Fibroblast of upper back skin (primary cell): ENCODE results near the gene DPYSL3.

Experiments used
- DNase-seq: peaks from one replicate; pipeline ENCODE4 v3.0.0-alpha.2; 2013

The DPYSL3 gene

DNA sequence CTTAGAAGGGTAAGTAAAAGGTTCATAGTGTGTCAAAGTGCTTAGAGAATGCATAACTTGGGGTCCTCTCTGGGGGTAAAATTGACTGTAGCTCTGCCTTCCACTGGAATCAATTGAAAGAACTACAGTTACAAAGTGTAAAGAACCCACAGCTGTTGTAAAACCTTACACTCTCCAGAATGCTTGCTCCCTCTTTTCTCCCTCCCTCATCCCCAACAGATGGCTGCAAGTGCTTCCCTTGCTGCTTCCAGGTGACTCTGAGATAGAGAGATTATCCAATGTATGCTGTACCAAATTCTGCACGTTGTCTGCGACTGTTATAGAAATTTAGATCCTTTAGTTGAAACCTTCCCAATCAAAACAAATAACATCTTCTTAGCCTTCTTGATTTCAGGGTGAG lies 149.1 kb downstream of the DPYSL3 start:
- no peak for DNase-seq

GRCh38 chr5:147359581-147359980 lies 150.3 kb downstream of the DPYSL3 start:
- no peak for DNase-seq

DNA sequence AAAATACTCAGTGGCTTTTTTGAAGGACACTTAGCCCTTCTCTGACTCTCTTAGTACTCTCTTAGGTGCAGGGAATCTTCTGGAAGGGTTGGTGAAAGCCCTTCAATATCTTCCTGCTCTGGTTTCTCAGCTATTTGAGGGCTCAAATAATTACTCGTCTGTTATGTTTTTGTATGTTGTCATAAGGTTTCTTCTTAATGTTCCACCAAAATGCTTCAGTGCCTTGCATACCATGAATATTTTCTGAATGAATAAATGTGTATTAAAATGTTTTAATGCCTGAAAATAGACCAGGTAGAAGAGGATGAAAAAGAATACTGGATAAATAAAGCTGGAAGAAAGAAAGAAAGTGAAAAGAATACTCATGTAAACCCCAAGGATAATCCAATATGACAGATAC lies 150.8 kb downstream of the DPYSL3 start:
- peak; percentile 7 for DNase-seq

- no peak for DNase-seq
These were observed 160.6 kb downstream of the DPYSL3 start for GRCh38 chr5:147349241-147349640.

GRCh38 chr5:147348451-147348850 lies 161.4 kb downstream of the DPYSL3 start:
- DNase-seq: no peak

DNA sequence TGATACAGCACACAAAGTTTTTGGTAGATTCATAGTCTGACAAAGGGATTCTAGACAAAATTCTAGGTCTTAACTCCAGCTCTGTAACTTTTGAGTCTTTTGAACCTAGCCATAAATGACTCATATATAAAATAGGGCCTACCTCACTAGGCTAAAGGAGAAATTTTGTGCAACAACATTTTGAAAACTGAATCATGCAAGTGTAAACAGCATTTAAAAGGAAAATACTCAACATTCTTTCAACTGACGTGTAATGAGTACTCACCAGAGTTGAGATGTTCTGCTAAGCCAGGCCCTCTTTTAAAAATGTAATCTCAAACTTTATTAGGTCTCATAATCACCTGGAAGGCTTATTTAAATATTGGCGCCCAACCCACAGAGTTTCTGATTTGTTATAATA lies 161.8 kb downstream of the DPYSL3 start:
- DNase-seq: peak; percentile 3

DNA sequence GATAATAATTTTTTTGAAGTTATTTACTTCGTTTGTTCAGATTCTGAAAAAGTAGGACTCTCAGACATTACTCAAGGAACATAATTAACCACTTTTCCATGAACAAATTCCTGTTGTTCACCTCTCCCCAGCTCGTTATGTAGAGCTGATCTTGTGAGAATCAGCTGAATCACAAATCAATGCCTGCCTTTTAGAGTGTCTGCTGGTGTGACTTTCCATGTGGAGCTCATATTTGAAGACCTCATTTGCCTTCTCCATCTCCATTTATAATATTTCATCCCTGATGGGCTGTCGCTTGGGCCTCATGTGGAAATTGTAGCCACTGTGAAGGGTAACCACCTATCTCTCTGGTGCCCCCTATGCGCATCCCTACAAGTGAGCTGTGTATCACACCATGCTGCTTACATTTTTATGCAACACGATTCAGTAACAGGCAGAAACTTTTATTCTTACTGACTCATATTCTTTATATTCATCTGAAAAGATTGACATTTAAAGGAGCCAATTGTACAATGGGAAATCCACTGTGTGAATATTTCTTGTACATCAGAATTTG lies 163.8 kb downstream of the DPYSL3 start:
- DNase-seq: no peak

DNA sequence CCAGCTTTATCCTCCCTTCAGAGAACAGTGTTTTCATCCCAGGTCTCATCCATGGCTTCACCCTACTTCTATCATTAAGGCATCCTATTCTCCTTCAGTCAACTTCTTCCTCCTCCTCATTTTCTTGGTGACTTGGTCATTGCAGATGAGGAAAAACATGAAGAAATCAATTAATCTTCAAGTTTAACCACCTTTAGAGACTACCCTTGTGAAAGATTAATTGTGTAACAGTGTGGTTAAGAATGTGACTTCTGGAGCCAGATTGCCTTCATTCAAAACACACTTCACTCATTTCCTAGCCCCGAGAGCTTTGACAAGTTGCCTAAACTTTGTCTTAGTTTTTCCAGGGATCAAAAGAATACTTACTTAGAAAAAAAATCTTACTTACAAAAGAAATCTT lies 165.0 kb downstream of the DPYSL3 start:
- no peak for DNase-seq

DNA sequence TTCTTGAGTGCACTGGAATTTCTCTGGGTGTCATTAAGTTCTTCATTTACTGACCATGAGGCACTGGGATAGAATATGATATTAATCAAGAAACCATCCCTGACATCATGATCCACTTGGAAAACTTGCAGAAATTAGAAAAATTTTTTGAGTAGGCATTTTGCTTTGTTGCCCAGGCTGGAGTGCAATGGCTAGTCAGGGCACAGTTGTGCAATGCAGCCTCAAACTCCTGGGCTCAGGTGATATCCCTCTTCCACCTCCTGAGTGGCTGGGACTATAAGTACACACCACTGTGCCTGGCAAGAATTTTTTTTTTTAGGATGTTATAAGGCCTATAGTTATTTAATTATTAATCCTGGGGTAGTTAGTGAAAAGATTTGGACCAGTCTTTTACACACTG lies 168.5 kb downstream of the DPYSL3 start:
- no peak for DNase-seq

DNA sequence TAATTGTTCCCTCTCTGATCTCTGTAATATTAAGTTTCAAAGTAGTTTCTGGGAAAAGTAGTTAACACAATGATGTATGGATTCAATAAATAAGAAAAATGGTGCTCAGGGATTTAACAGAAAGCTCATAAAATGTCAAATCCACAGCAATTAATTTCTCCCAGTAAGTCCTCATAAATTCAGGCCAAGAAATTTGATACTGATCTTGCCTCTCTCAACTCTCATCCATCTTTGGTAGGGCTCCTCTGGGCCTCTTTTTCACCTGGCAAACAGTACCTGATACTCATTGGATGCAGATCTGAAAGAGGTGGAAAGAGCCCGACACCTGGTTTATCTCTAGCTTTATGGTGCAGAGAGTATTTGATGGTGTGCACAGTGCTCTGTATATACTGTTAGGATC lies 168.9 kb downstream of the DPYSL3 start:
- DNase-seq: no peak
